Measurements from ENCODE around the gene TECPR2.

The TECPR2 gene

DNA sequence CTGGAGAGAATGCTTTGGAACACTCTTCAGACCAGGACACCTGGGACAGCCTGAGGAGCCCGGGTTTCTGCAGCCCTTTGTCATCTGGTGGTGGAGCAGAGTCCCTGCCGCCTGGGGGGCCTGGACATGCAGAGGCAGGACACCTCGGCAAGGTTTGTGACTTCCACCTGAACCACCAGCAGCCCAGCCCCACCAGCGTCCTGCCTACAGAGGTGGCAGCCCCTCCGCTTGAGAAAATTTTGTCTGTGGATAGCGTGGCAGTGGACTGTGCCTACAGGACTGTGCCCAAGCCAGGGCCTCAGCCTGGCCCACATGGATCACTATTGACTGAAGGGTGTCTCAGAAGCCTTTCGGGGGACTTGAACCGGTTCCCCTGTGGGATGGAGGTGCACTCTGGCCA is 21.2 kb upstream of the TECPR2 start:
- Histone ChIP-seq H3K4me1 (ENCODE audit: control insufficient read depth in 1 of 2, insufficient read depth in 2 of 2, low read length in 2 of 2) (no peaks in the 10 kb centered on the region), H3K79me1 (ENCODE audit: low read length) (no peaks in the 10 kb centered on the region), H4K12ac (ENCODE audit: low read depth, low read length) (no peak overlapping the region), H3K9me3 (ENCODE audit: insufficient read depth, low read depth, low read length) (no peaks in the 10 kb centered on the region), H3K27ac (ENCODE audit: low read depth, low read length) (no peak overlapping the region), H2BK12ac (ENCODE audit: low read length) (no peak overlapping the region), H3K4me3 (ENCODE audit: low read depth, low read length) (no peak overlapping the region), H3K18ac (ENCODE audit: low read length) (no peak overlapping the region), H4K91ac (ENCODE audit: low read depth, low read length) (no peak overlapping the region), H4K8ac (ENCODE audit: low read depth, low read length) (no peak overlapping the region), H3K27me3 (ENCODE audit: insufficient read depth, low read length) (no peaks in the 10 kb centered on the region), H2AFZ (ENCODE audit: insufficient read depth, low read length, poor library complexity) (no peak overlapping the region), H3K79me2 (ENCODE audit: control insufficient read depth, insufficient read depth, low read length, poor library complexity) (no peaks in the 10 kb centered on the region), H2BK120ac (ENCODE audit: insufficient read depth, low read length, poor library complexity) (no peak overlapping the region), H3K9ac (ENCODE audit: low read length) (no peak overlapping the region), H3K14ac (ENCODE audit: low read length) (no peak overlapping the region), H2BK5ac (ENCODE audit: low read depth, low read length, poor library complexity) (no peak overlapping the region), H3K23ac (ENCODE audit: low read length) (no peak overlapping the region), H3K4me2 (ENCODE audit: low read length) (no peak overlapping the region), H3K4ac (ENCODE audit: low read depth, low read length) (no peak overlapping the region), H3K36me3 (ENCODE audit: control insufficient read depth in 1 of 2, insufficient read depth in 2 of 2, low read length in 2 of 2) (peaks cover 42 to 45% of the 10 kb centered on the region in 2 experiments), H2AK5ac (ENCODE audit: low read length) (no peak overlapping the region)
- DNase-seq: no peak
- no CpG with 5 or more reads among the region's 8 CpGs for WGBS (ENCODE audit: extremely low coverage, insufficient coverage, insufficient read length)

DNA sequence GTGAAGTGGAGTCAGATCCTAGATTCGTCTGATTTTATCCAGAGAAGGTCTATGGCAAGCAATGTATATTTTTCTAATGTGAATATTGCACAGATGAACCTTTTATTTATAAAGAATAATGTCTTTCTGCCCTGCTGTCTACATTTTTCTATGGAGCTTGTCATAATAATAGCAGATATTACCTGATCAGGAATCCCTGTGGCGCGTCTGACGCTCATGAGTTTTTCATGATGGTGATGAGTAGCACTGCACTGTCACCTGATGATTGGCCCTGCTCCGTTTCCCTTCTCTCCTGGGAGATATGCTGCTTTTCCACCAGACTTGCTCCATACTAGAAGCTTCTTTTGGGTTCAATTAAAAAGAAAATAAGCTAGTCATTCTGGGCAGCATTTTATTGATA is 20.5 kb upstream of the TECPR2 start:
- WGBS (ENCODE audit: extremely low coverage, insufficient coverage, insufficient read length): no CpG with 5 or more reads among the region's 5 CpGs
- H3K14ac ChIP-seq (ENCODE audit: low read length): no peak overlapping the region
- H2BK5ac ChIP-seq (ENCODE audit: low read depth, low read length, poor library complexity): no peak overlapping the region
- H3K36me3 ChIP-seq (ENCODE audit: control insufficient read depth in 1 of 2, insufficient read depth in 2 of 2, low read length in 2 of 2): peaks cover 41 to 46% of the 10 kb centered on the region in 2 experiments
- no peak for DNase-seq
- H3K79me1 ChIP-seq (ENCODE audit: low read length): no peaks in the 10 kb centered on the region
- H3K23ac ChIP-seq (ENCODE audit: low read length): no peak overlapping the region
- no peak overlapping the region for H3K4me2 ChIP-seq (ENCODE audit: low read length)
- H3K4me1 ChIP-seq (ENCODE audit: control insufficient read depth in 1 of 2, insufficient read depth in 2 of 2, low read length in 2 of 2): no peaks in the 10 kb centered on the region
- H3K27me3 ChIP-seq (ENCODE audit: insufficient read depth, low read length): no peaks in the 10 kb centered on the region
- no peak overlapping the region for H2BK120ac ChIP-seq (ENCODE audit: insufficient read depth, low read length, poor library complexity)
- no peak overlapping the region for H3K4me3 ChIP-seq (ENCODE audit: low read depth, low read length)
- H3K4ac ChIP-seq (ENCODE audit: low read depth, low read length): no peak overlapping the region
- H2AFZ ChIP-seq (ENCODE audit: insufficient read depth, low read length, poor library complexity): no peak overlapping the region
- no peaks in the 10 kb centered on the region for H3K9me3 ChIP-seq (ENCODE audit: insufficient read depth, low read depth, low read length)
- H4K8ac ChIP-seq (ENCODE audit: low read depth, low read length): no peak overlapping the region
- H3K79me2 ChIP-seq (ENCODE audit: control insufficient read depth, insufficient read depth, low read length, poor library complexity): no peaks in the 10 kb centered on the region
- H2AK5ac ChIP-seq (ENCODE audit: low read length): no peak overlapping the region
- H4K91ac ChIP-seq (ENCODE audit: low read depth, low read length): no peak overlapping the region
- no peak overlapping the region for H3K9ac ChIP-seq (ENCODE audit: low read length)
- H4K12ac ChIP-seq (ENCODE audit: low read depth, low read length): no peak overlapping the region
- H2BK12ac ChIP-seq (ENCODE audit: low read length): no peak overlapping the region
- H3K27ac ChIP-seq (ENCODE audit: low read depth, low read length): no peak overlapping the region
- no peak overlapping the region for H3K18ac ChIP-seq (ENCODE audit: low read length)

DNA sequence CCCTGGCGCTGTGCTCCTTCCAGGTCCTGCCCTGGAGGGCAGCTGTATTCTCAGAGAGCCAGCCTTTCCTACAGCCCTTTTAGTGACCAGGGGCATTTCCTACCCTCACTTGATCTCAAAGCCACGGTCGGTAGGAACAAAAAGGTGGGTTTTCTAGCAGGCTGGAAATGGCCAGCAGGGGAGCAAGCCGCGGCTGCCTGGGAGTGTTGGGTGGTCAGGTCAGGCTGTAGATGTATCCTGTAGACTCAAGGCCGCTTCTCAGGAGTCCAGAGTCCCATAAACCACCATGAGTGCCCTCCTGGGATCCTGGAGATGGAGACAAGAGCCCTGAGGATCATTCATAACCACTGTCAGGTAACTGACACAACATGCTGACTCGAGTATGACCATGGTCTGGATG is 18.7 kb upstream of the TECPR2 start:
- no peaks in the 10 kb centered on the region for H3K9me3 ChIP-seq (ENCODE audit: insufficient read depth, low read depth, low read length)
- H4K8ac ChIP-seq (ENCODE audit: low read depth, low read length): no peak overlapping the region
- H4K12ac ChIP-seq (ENCODE audit: low read depth, low read length): no peak overlapping the region
- no peak overlapping the region for H4K91ac ChIP-seq (ENCODE audit: low read depth, low read length)
- H3K27me3 ChIP-seq (ENCODE audit: insufficient read depth, low read length): no peaks in the 10 kb centered on the region
- no peak overlapping the region for H3K9ac ChIP-seq (ENCODE audit: low read length)
- H3K36me3 ChIP-seq (ENCODE audit: control insufficient read depth in 1 of 2, insufficient read depth in 2 of 2, low read length in 2 of 2): peaks cover 37 to 44% of the 10 kb centered on the region in 2 experiments
- H2BK5ac ChIP-seq (ENCODE audit: low read depth, low read length, poor library complexity): no peak overlapping the region
- H2AK5ac ChIP-seq (ENCODE audit: low read length): no peak overlapping the region
- H3K4me1 ChIP-seq (ENCODE audit: control insufficient read depth in 1 of 2, insufficient read depth in 2 of 2, low read length in 2 of 2): no peaks in the 10 kb centered on the region
- no peak overlapping the region for H3K27ac ChIP-seq (ENCODE audit: low read depth, low read length)
- H2BK120ac ChIP-seq (ENCODE audit: insufficient read depth, low read length, poor library complexity): no peak overlapping the region
- DNase-seq: no peak
- no peaks in the 10 kb centered on the region for H3K79me2 ChIP-seq (ENCODE audit: control insufficient read depth, insufficient read depth, low read length, poor library complexity)
- WGBS (ENCODE audit: extremely low coverage, insufficient coverage, insufficient read length): no CpG with 5 or more reads among the region's 7 CpGs
- H2BK12ac ChIP-seq (ENCODE audit: low read length): no peak overlapping the region
- no peak overlapping the region for H3K14ac ChIP-seq (ENCODE audit: low read length)
- H3K23ac ChIP-seq (ENCODE audit: low read length): no peak overlapping the region
- no peak overlapping the region for H3K4ac ChIP-seq (ENCODE audit: low read depth, low read length)
- H3K4me2 ChIP-seq (ENCODE audit: low read length): no peak overlapping the region
- H2AFZ ChIP-seq (ENCODE audit: insufficient read depth, low read length, poor library complexity): no peak overlapping the region
- H3K18ac ChIP-seq (ENCODE audit: low read length): no peak overlapping the region
- H3K4me3 ChIP-seq (ENCODE audit: low read depth, low read length): no peak overlapping the region
- H3K79me1 ChIP-seq (ENCODE audit: low read length): no peaks in the 10 kb centered on the region

DNA sequence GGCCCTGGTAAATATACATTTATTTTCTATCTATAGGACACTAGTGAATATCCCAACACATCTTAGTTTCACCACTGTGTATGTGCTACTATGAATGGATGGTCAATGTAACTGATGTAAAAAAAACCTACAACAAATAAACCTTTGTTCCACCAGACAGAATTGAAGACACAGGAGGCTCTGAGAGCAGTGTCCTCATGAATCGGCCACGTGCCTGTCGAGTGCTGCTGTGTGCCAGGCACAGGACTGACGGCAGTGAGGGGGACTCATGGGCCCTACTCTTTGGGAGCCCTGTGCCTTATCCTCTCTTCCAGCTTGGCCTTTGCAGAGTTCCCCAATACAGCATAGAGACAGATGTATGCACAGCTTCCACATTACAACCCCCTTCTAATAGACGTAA is 18.3 kb upstream of the TECPR2 start:
- Histone ChIP-seq H3K27me3 (ENCODE audit: insufficient read depth, low read length) (no peaks in the 10 kb centered on the region), H3K9me3 (ENCODE audit: insufficient read depth, low read depth, low read length) (no peaks in the 10 kb centered on the region), H3K36me3 (ENCODE audit: control insufficient read depth in 1 of 2, insufficient read depth in 2 of 2, low read length in 2 of 2) (peaks cover 36 to 43% of the 10 kb centered on the region in 2 experiments), H3K4me2 (ENCODE audit: low read length) (no peak overlapping the region), H2AK5ac (ENCODE audit: low read length) (no peak overlapping the region), H3K18ac (ENCODE audit: low read length) (no peak overlapping the region), H2BK12ac (ENCODE audit: low read length) (no peak overlapping the region), H3K4me3 (ENCODE audit: low read depth, low read length) (no peak overlapping the region), H2BK120ac (ENCODE audit: insufficient read depth, low read length, poor library complexity) (no peak overlapping the region), H2BK5ac (ENCODE audit: low read depth, low read length, poor library complexity) (no peak overlapping the region), H2AFZ (ENCODE audit: insufficient read depth, low read length, poor library complexity) (no peak overlapping the region), H3K79me1 (ENCODE audit: low read length) (no peaks in the 10 kb centered on the region), H3K27ac (ENCODE audit: low read depth, low read length) (no peak overlapping the region), H3K9ac (ENCODE audit: low read length) (no peak overlapping the region), H4K8ac (ENCODE audit: low read depth, low read length) (no peak overlapping the region), H3K79me2 (ENCODE audit: control insufficient read depth, insufficient read depth, low read length, poor library complexity) (no peaks in the 10 kb centered on the region), H3K4me1 (ENCODE audit: control insufficient read depth in 1 of 2, insufficient read depth in 2 of 2, low read length in 2 of 2) (no peaks in the 10 kb centered on the region), H4K12ac (ENCODE audit: low read depth, low read length) (no peak overlapping the region), H3K23ac (ENCODE audit: low read length) (no peak overlapping the region), H4K91ac (ENCODE audit: low read depth, low read length) (no peak overlapping the region), H3K4ac (ENCODE audit: low read depth, low read length) (no peak overlapping the region), H3K14ac (ENCODE audit: low read length) (no peak overlapping the region)
- DNase-seq: no peak
- WGBS (ENCODE audit: extremely low coverage, insufficient coverage, insufficient read length): no CpG with 5 or more reads among the region's 5 CpGs
